Upper lobe of left lung (tissue), 4 donors: ENCODE results near the gene ZNF648.
"Not testable (repeated sequence)": the region's sequence is repeated elsewhere in the genome, so short reads cannot be mapped to it uniquely, and the experiment has no call there.

Source experiments
- CTCF ChIP-seq, 6 experiments: fragments of 450-650 bp in 4 of 6; fragments of 200-600 bp in 2 of 6; sonication (generic) in 2 of 6; IDR thresholded peaks; one replicate each; pipeline ENCODE4 v1.5.1; 2016 to 2019; ENCODE audit warnings: antibody characterized with exemption in 6 of 6
- EP300 ChIP-seq, 4 donors: sonication (generic); formaldehyde crosslinking; IDR thresholded peaks; one replicate each; pipeline ENCODE4 v1.5.1; 2017; ENCODE audit warnings: antibody characterized with exemption in 4 of 4, control low read depth in 2 of 4
- POLR2AphosphoS5 ChIP-seq, 2 donors: sonication (generic); formaldehyde crosslinking; IDR thresholded peaks; one replicate each; pipeline ENCODE4 v1.5.1; 2017; ENCODE audit warnings: antibody characterized with exemption in 2 of 2

DNA sequence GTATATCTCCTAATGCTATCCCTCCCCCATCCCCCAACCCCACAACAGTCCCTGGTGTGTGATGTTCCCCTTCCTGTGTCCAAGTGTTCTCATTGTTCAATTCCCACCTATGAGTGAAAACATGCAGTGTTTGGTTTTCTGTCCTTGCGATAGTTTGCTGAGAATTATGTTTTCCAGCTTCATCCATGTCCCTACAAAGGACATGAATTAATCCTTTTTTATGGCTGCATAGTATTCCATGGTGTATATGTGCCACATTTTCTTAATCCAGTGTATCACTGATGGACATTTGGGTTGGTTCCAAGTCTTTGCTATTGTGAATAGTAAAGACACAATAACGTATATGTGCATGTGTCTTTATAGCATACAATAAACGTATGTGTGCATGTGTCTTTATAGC lies 56.1 kb downstream of the ZNF648 start:
- not testable (repeated sequence) for TF ChIP-seq EP300, POLR2AphosphoS5, CTCF (IDR thresholded peaks at IDR 0.05)
